ENCODE measurements around the gene PDCL2.

GRCh38 chr4:55575513-55575912 lies 16.5 kb downstream of the PDCL2 start:
- no peak for TF ChIP-seq CTCF (IDR thresholded peaks at IDR 0.05)
- TF ChIP-seq POLR2A (IDR thresholded peaks at IDR 0.05) = no peak

Data from Peyer's patch (tissue), 4 donors.